ENCODE measurements around the gene GLT1D1. TPM values are rescaled to one million over a fixed set of nuclear protein-coding genes. Genes with fewer than 3 reads are reported as not detected.

GLT1D1 gene
- total and polyA plus RNA-seq, 2 of the 8 experiments (the other 6 are each of a cell fraction or from before 2014, with no cell fraction given), result 1.5 to 3.6 TPM

DNA sequence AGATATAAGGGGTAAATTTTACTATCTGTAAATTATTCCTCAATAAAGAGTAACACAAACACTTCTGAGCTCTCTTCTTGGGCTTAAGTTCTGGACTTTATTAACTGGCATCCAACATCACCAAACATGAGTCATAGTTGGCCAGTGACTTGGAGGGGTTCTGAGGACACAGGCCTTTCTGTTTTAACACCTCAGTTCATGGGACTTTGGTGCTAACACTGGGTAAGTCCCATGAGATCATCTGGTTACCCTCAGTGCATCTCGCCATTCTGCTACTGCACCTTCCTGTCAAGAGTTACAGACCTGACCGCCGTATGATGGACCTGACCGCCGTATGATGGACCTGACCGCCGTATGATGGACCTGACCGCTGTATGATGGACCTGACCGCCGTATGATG, 39.4 kb upstream of the GLT1D1 start:
- FAIRE-seq, result no peak
- peaks cover 20 to 32% of the 10 kb centered on the region in 2 experiments for H4K20me1 ChIP-seq (replicated peaks in 1 of 2; ENCODE audit: control insufficient read depth in 1 of 2, insufficient read depth in 2 of 2, low read length in 2 of 2)
- TF ChIP-seq RFX5 (IDR thresholded peaks at IDR 0.05; ENCODE audit: borderline replicate concordance, low read depth, low read length), result no peak
- no peak for TF ChIP-seq SIRT6 (IDR thresholded peaks at IDR 0.05; ENCODE audit: low read length)
- no peak for TF ChIP-seq MAFK (IDR thresholded peaks at IDR 0.05; ENCODE audit: low read depth, low read length)
- TF ChIP-seq SP4 (IDR thresholded peaks at IDR 0.05; ENCODE audit: low read length), result no peak
- no peak for TF ChIP-seq SUZ12 (IDR thresholded peaks at IDR 0.05; ENCODE audit: low read length)
- no peak for TF ChIP-seq EP300 (IDR thresholded peaks at IDR 0.05; ENCODE audit: borderline replicate concordance in 1 of 2, low read depth in 2 of 2, low read length in 2 of 2)
- no peak for TF ChIP-seq YY1 (IDR thresholded peaks at IDR 0.05; ENCODE audit: low read depth, low read length)
- no peak for TF ChIP-seq EGR1 (IDR thresholded peaks at IDR 0.05; ENCODE audit: borderline replicate concordance, low read depth, low read length)
- TF ChIP-seq GTF2F1 (IDR thresholded peaks at IDR 0.05; ENCODE audit: borderline replicate concordance, low read depth, low read length), result no peak
- no peak for TF ChIP-seq TBP (IDR thresholded peaks at IDR 0.05; ENCODE audit: low read depth, low read length)
- no peak for TF ChIP-seq TEAD4 (IDR thresholded peaks at IDR 0.05; ENCODE audit: low read depth, low read length)
- TF ChIP-seq RNF2 (IDR thresholded peaks at IDR 0.05; ENCODE audit: borderline replicate concordance, low read depth, low read length, missing control alignments, poor library complexity, severe bottlenecking), result no peak
- no peak for TF ChIP-seq PHF8 (conservative IDR thresholded peaks at IDR 0.05; ENCODE audit: low read depth, low read length)
- no peak for TF ChIP-seq JUND (IDR thresholded peaks at IDR 0.05; ENCODE audit: low read length)
- TF ChIP-seq POU5F1 (IDR thresholded peaks at IDR 0.05; ENCODE audit: low read depth, low read length), result no peak

More for the DNA sequence above, 39.4 kb upstream of the GLT1D1 start:
- no peak overlapping the region for H3K4ac ChIP-seq (replicated peaks; ENCODE audit: insufficient read length, low read depth, low read length)
- H2AFZ ChIP-seq (ENCODE audit: low read length), result no peak overlapping the region
- no peaks in the 10 kb centered on the region; the same call in 1 of the 2 replicates for H3K23me2 ChIP-seq (ENCODE audit: low read depth, low read length)
- peaks cover 5 to 13% (median 9%) of the 10 kb centered on the region in 4 experiments for H3K4me1 ChIP-seq (replicated peaks in 1 of 4; ENCODE audit: control insufficient read depth in 3 of 4, insufficient read depth in 4 of 4, low read length in 3 of 4)
- no peak overlapping the region for H4K91ac ChIP-seq (replicated peaks; ENCODE audit: insufficient read length, low read length)
- peaks cover 10% of the 10 kb centered on the region for H3K79me1 ChIP-seq (ENCODE audit: low read depth, low read length)
- no peak overlapping the region for H4K8ac ChIP-seq (ENCODE audit: extremely low read depth, insufficient read depth, low read length)
- peaks cover 13 to 99% of the 10 kb centered on the region in 2 experiments for H3K79me2 ChIP-seq (ENCODE audit: control insufficient read depth in 1 of 2, insufficient read depth in 2 of 2, low read length in 2 of 2)
- 88% methylated on average over 10 of the region's 10 CpGs; no CpG with 5 or more reads in 1 of the 2 experiments for WGBS, 2 experiments (ENCODE audit: extremely low coverage in 1 of 2, insufficient coverage in 1 of 2, insufficient read length in 1 of 2, insufficient replicate concordance in 2 of 2, low coverage in 1 of 2, low lambda C conversion rate in 2 of 2, missing lambda C conversion rate in 1 of 2)
- no peak overlapping the region for H2AK5ac ChIP-seq (ENCODE audit: low read depth, low read length)
- no peak overlapping the region for H3K18ac ChIP-seq (ENCODE audit: extremely low read depth, low read length)
- no peak overlapping the region for H2BK20ac ChIP-seq (ENCODE audit: low read length)
- H2BK5ac ChIP-seq (ENCODE audit: low read depth, low read length), result no peak overlapping the region
- no peak overlapping the region for H3K9ac ChIP-seq (replicated peaks in 1 of 4; ENCODE audit: extremely low read depth in 1 of 4, low read depth in 3 of 4, low read length in 3 of 4)
- DNase-seq (ENCODE audit: low read depth in 1 of 2, low spot score in 2 of 2), result no peak
- no peak overlapping the region for H2BK120ac ChIP-seq (replicated peaks; ENCODE audit: low read depth, low read length)
- ChIA-PET POLR2A (ENCODE audit: partially characterized antibody) (interaction anchor here (1.4 kb wide), 1 partner anchor 24 kb away, joined by 3 read pairs; no protein-coding TSS in a partner anchor), CTCF (ENCODE audit: partially characterized antibody) (no interaction called here)
- no peak overlapping the region for H3K23ac ChIP-seq (ENCODE audit: insufficient read length)
- H3K4me3 ChIP-seq (ENCODE audit: extremely low read depth in 1 of 4, insufficient read depth in 2 of 4, low read depth in 3 of 4, low read length in 4 of 4), result no peak overlapping the region
- no peak overlapping the region for H3K14ac ChIP-seq (ENCODE audit: insufficient read length)
- no peaks in the 10 kb centered on the region for H3K27me3 ChIP-seq (replicated peaks in 1 of 4; ENCODE audit: control insufficient read depth in 3 of 4, extremely low read depth in 1 of 4, insufficient read depth in 3 of 4, low read length in 3 of 4)
- peaks cover 0 to 21% (median 6%) of the 10 kb centered on the region in 4 experiments; a peak in 4 of 8 replicates for H3K36me3 ChIP-seq (ENCODE audit: control insufficient read depth in 2 of 4, insufficient read depth in 4 of 4, low read length in 3 of 4)
- H3K4me2 ChIP-seq (ENCODE audit: insufficient read depth in 1 of 2, low read depth in 2 of 2, low read length in 2 of 2), result no peak overlapping the region
- no peak overlapping the region for H3K56ac ChIP-seq (replicated peaks; ENCODE audit: insufficient read length, low read depth, low read length)
- no peak overlapping the region for H2BK15ac ChIP-seq (ENCODE audit: low read length)
- H2BK12ac ChIP-seq (ENCODE audit: low read depth, low read length), result no peak overlapping the region
- no peak overlapping the region for H4K5ac ChIP-seq (ENCODE audit: insufficient read length, low read depth, low read length)
- no peaks in the 10 kb centered on the region for H3K9me3 ChIP-seq (ENCODE audit: insufficient read depth in 2 of 2, low read depth in 1 of 2, low read length in 1 of 2)
- no peak overlapping the region for H3K27ac ChIP-seq (ENCODE audit: low read depth, low read length)

All from H1 (cell line).